K562 (cell line): ENCODE data around the gene APC. TPM values are rescaled to one million over a fixed set of nuclear protein-coding genes. Genes with fewer than 3 reads are reported as not detected.

Source experiments
- ATAC-seq: fragments of 200-7000 bp; cut with Tn5 transposase; 3 replicates; pipeline ENCODE4 v1.9.1; 2020; ENCODE audit warnings: moderate library complexity
- BruUV-seq: library from RNA; stranded (reverse); fragments of 400-500 nt; replicated peaks from 2 replicates; lab custom pipeline; 2021; lab: Mats Ljungman, UMichigan
- CTCF ChIA-PET: fragments of 300-600 bp; formaldehyde crosslinking; extraction: SDS; loops from one replicate; lab custom pipeline; 2021; ENCODE audit warnings: low intra/inter-chr PET ratio; lab: Yijun Ruan, JAX
- POLR2A ChIA-PET: fragments of 300-600, 350-650 bp; sonication (Branson Sonifier 250); formaldehyde crosslinking; extraction: SDS; loops from one replicate; lab custom pipeline; 2021; ENCODE audit warnings: antibody characterized with exemption, inconsistent platforms; lab: Yijun Ruan, JAX
- DNase-seq, 4 experiments: peaks; one replicate each; pipeline versions ENCODE4 v3.0.0 to v3.0.0-alpha.2; 2011 to 2018; ENCODE audit warnings: low spot score in 3 of 4, mixed read lengths in 3 of 4; ENCODE audit errors: extremely low read depth in 1 of 4
- FAIRE-seq: peaks from 2 replicates; lab custom pipeline; 2011; peaks lifted over from hg19 to GRCh38; lab: Jason Lieb, UNC
- H2AFZ ChIP-seq: 2 replicates; pipeline ENCODE4 v1.6.0; 2011; ENCODE audit warnings: low read depth, low read length, control low read depth, inconsistent platforms
- H3K27ac ChIP-seq: fragments of 200-600 bp; 3 replicates; pipeline ENCODE4 v1.8.0; 2011; ENCODE audit warnings: low read depth, mild to moderate bottlenecking, control low read depth, inconsistent platforms, low read length, moderate library complexity, mixed read lengths; ENCODE audit errors: extremely low read depth
- H3K27me3 ChIP-seq, 2 experiments: fragments of 300-600 bp in 1 of 2; 2 replicates in 1 of 2; 3 replicates in 1 of 2; pipeline versions ENCODE4 v1.6.0 to v1.8.0; 2011; ENCODE audit warnings: inconsistent platforms in 2 of 2, low read length in 2 of 2, mild to moderate bottlenecking in 1 of 2, mixed read lengths in 1 of 2, moderate library complexity in 1 of 2; ENCODE audit not compliant: control insufficient read depth in 2 of 2, insufficient read depth in 2 of 2
- H3K36me3 ChIP-seq: fragments of 300-600 bp; 3 replicates; pipeline ENCODE4 v1.8.0; 2011; ENCODE audit warnings: mild to moderate bottlenecking, low read length, inconsistent platforms; ENCODE audit not compliant: control insufficient read depth, insufficient read depth
- H3K4me1 ChIP-seq, 2 experiments: fragments of 200-600 bp in 1 of 2; replicated peaks in 1 of 2; 2 replicates in 1 of 2; 3 replicates in 1 of 2; pipeline versions ENCODE4 v1.5.1 to v1.8.0; 2011; ENCODE audit warnings: inconsistent platforms in 2 of 2, low read length in 2 of 2, mild to moderate bottlenecking in 1 of 2, mixed read lengths in 1 of 2, moderate library complexity in 1 of 2; ENCODE audit not compliant: control insufficient read depth in 2 of 2, insufficient read depth in 2 of 2
- H3K4me2 ChIP-seq: 2 replicates; pipeline ENCODE4 v1.6.1; 2011; ENCODE audit warnings: low read length, control low read depth, inconsistent platforms, mixed read lengths; ENCODE audit not compliant: insufficient read depth
- H3K4me3 ChIP-seq: fragments of 200-600 bp; sonication (generic), shearing (Covaris generic); 2 replicates; pipeline ENCODE4 v1.5.1; 2016; ENCODE audit warnings: control low read depth, inconsistent platforms
- H3K79me2 ChIP-seq: fragments of 200-600 bp; 3 replicates; pipeline ENCODE4 v1.8.0; 2011; ENCODE audit warnings: low read length, inconsistent platforms; ENCODE audit not compliant: control insufficient read depth, insufficient read depth
- H3K9ac ChIP-seq, 2 experiments: 2 replicates each; pipeline versions ENCODE4 v1.6.0 to v1.6.1; 2011; ENCODE audit warnings: low read depth in 2 of 2, low read length in 2 of 2, control low read depth in 1 of 2, inconsistent platforms in 1 of 2, mild to moderate bottlenecking in 1 of 2, mixed read lengths in 1 of 2; ENCODE audit not compliant: insufficient read depth in 1 of 2
- H3K9me1 ChIP-seq: one replicate; pipeline ENCODE4 v1.6.0; 2011; ENCODE audit warnings: inconsistent platforms, mild to moderate bottlenecking, low read length, moderate library complexity; ENCODE audit not compliant: control insufficient read depth, insufficient read depth
- H3K9me3 ChIP-seq: replicated peaks from 2 replicates; pipeline ENCODE4 v1.5.1; 2011; ENCODE audit warnings: low read depth, low read length, inconsistent platforms; ENCODE audit not compliant: control insufficient read depth, insufficient read depth
- H4K20me1 ChIP-seq: replicated peaks from 2 replicates; pipeline ENCODE4 v1.6.1; 2011; ENCODE audit warnings: low read length, inconsistent platforms, mixed read lengths; ENCODE audit not compliant: control insufficient read depth, insufficient read depth
- HMGN3 ChIP-seq: IDR thresholded peaks from 2 replicates; pipeline ENCODE4 v1.6.1; 2011; ENCODE audit warnings: borderline replicate concordance, low read depth, mild to moderate bottlenecking, mixed read lengths, low read length; ENCODE audit not compliant: insufficient read length; ENCODE audit errors: extremely low read depth
- MAFG ChIP-seq: fragments of 450-650 bp; conservative IDR thresholded peaks from 2 replicates; pipeline ENCODE4 v1.6.1; 2016; ENCODE audit warnings: missing genetic modification characterization, missing compliant biosample characterization
- MIER1 ChIP-seq: fragments of 450-650 bp; IDR thresholded peaks from 2 replicates; pipeline ENCODE4 v1.6.1; 2016; ENCODE audit warnings: antibody characterized with exemption, mild to moderate bottlenecking, low read depth
- MXD1 ChIP-seq: fragments of 250-450 bp; sonication (Bioruptor Pico); IDR thresholded peaks from 2 replicates; pipeline ENCODE4 v1.8.0; 2021; ENCODE audit warnings: borderline replicate concordance, mild to moderate bottlenecking, moderate library complexity; ENCODE audit not compliant: poor library complexity, severe bottlenecking
- MYC ChIP-seq, 2 experiments: fragments of 250-450 bp in 1 of 2; sonication (Bioruptor Pico) in 1 of 2; IDR thresholded peaks; 2 replicates each; pipeline versions ENCODE4 v1.5.1 to v1.6.1; 2012 to 2021; ENCODE audit warnings: low read depth in 2 of 2, borderline replicate concordance in 1 of 2, improper control_type of control experiment in 1 of 2, low read length in 1 of 2, mild to moderate bottlenecking in 1 of 2, moderate library complexity in 1 of 2
- NONO ChIP-seq, 2 experiments: fragments of 200-400 bp in 1 of 2; fragments of 450-650 bp in 1 of 2; formaldehyde crosslinking in 1 of 2; IDR thresholded peaks; 2 replicates each; pipeline ENCODE4 v1.6.1; 2017; ENCODE audit warnings: low read depth in 2 of 2, mild to moderate bottlenecking in 2 of 2, moderate library complexity in 2 of 2, low read length in 1 of 2
- PHB2 ChIP-seq: fragments of 450-650 bp; IDR thresholded peaks from 2 replicates; pipeline ENCODE4 v1.6.1; 2017; ENCODE audit warnings: low read depth
- PHF20 ChIP-seq: fragments of 450-650 bp; IDR thresholded peaks from 2 replicates; pipeline ENCODE4 v1.6.1; 2018; ENCODE audit not compliant: partially characterized antibody
- SMAD1 ChIP-seq: fragments of 150-350 bp; IDR thresholded peaks from 2 replicates; pipeline ENCODE4 v1.6.1; 2014; ENCODE audit warnings: low read length, low read depth; ENCODE audit not compliant: partially characterized antibody
- STAG1 ChIP-seq: sonication (generic); formaldehyde crosslinking; IDR thresholded peaks from 2 replicates; pipeline ENCODE4 v1.5.0; 2020; ENCODE audit warnings: missing genetic modification reagents, borderline replicate concordance
- ZNF121 ChIP-seq: sonication (generic); formaldehyde crosslinking; conservative IDR thresholded peaks from 2 replicates; pipeline ENCODE4 v1.8.0; 2022; ENCODE audit warnings: missing genetic modification reagents
- ZNF133 ChIP-seq: fragments of 250-450 bp; sonication (Bioruptor Pico); IDR thresholded peaks from 2 replicates; pipeline ENCODE4 v1.4.0; 2020; ENCODE audit warnings: mild to moderate bottlenecking
- ZNF140 ChIP-seq: fragments of 250-450 bp; sonication (Bioruptor Pico); IDR thresholded peaks from 2 replicates; pipeline ENCODE4 v1.8.0; 2021; ENCODE audit warnings: moderate library complexity, mild to moderate bottlenecking, inconsistent platforms
- ZNF23 ChIP-seq: fragments of 250-450 bp; sonication (Bioruptor Pico); IDR thresholded peaks from 2 replicates; pipeline ENCODE4 v1.4.0; 2020; ENCODE audit warnings: mild to moderate bottlenecking
- ZNF280B ChIP-seq: fragments of 250-450 bp; sonication (Bioruptor Pico); IDR thresholded peaks from 2 replicates; pipeline ENCODE4 v1.5.1; 2021; ENCODE audit warnings: mild to moderate bottlenecking
- ZNF436 ChIP-seq: fragments of 250-450, 450-650 bp; sonication (Bioruptor Pico); formaldehyde crosslinking; IDR thresholded peaks from 2 replicates; pipeline ENCODE4 v1.7.0; 2020; ENCODE audit warnings: mild to moderate bottlenecking
- ZNF444 ChIP-seq: fragments of 250-450 bp; sonication (Bioruptor Pico); IDR thresholded peaks from 2 replicates; pipeline ENCODE4 v1.4.0; 2020; ENCODE audit warnings: mild to moderate bottlenecking, moderate library complexity
- ZNF512 ChIP-seq: IDR thresholded peaks from 2 replicates; pipeline ENCODE4 v1.6.1; 2016; ENCODE audit warnings: missing genetic modification characterization, missing compliant biosample characterization
- WGBS: fragments of 100-300 bp; shearing (Covaris generic); methylation state at CpG from one replicate; pipeline ENCODE4 v1.1.6; 2016; ENCODE audit warnings: low coverage, mixed read lengths; ENCODE audit not compliant: insufficient coverage; ENCODE audit errors: missing lambda C conversion rate; 5-methylcytosine and 5-hydroxymethylcytosine counted together
- in situ Hi-C: fragments of 300-500 bp; cut with MboI; formaldehyde crosslinking; loops from 4 replicates; pipeline ENCODE4 v1.15.0; 2018; ENCODE audit warnings: inconsistent platforms, mixed read lengths
- intact Hi-C: fragments of 100-400 bp; cut with micrococcal nuclease; formaldehyde crosslinking; loops from 2 replicates; pipeline ENCODE4 v1.14.2; 2022
- polyA plus RNA-seq, 8 experiments: library from polyadenylated mRNA; depleted of rRNA in 4 of 8; stranded (reverse) in 5 of 8; unstranded in 3 of 8; fragments of >200 nt; fragmentation: Nextera tagmentation in 2 of 8; fragmentation: Illumina TruSeq in 1 of 8; extraction: Ambion mirVana in 2 of 8; extraction: Trizol in 1 of 8; gene quantifications; 2 replicates each; pipeline versions ENCODE4 v1.2.1 to v1.2.3, GENCODE V29; 2011 to 2014; ENCODE audit warnings: inconsistent platforms in 1 of 8, missing spikeins in 1 of 8
- total RNA-seq, 7 experiments: library from RNA; depleted of rRNA in 6 of 7; stranded (reverse); fragments of >200 nt in 6 of 7; fragmentation: Illumina TruSeq in 2 of 7; extraction: Trizol in 2 of 7; gene quantifications; 2 replicates each; pipeline versions ENCODE4 v1.2.1 to v1.2.3, GENCODE V29; 2011 to 2021; ENCODE audit warnings: low replicate concordance in 1 of 7

Gene APC
- total and polyA plus RNA-seq, 9 of the 15 experiments (the other 6 are each of a cell fraction or from before 2014, with no cell fraction given): 5.7 to 29.5 (median 15.4) TPM

- Histone ChIP-seq H3K4me3 (no peak overlapping the region), H3K9ac (peak overlapping the region in 1 of 2 experiments; percentile 18; a peak in 1 of 4 replicates), H2AFZ (peak overlapping the region; percentile 78), H3K4me2 (peak overlapping the region; percentile 19; the same call in 1 of the 2 replicates), H3K9me1 (no peaks in the 10 kb centered on the region), H3K79me2 (no peaks in the 10 kb centered on the region), H3K27me3 (no peaks in the 10 kb centered on the region), H4K20me1 (no peaks in the 10 kb centered on the region), H3K36me3 (no peaks in the 10 kb centered on the region), H3K9me3 (no peaks in the 10 kb centered on the region), H3K4me1 (peaks cover 0 to 4% of the 10 kb centered on the region in 2 experiments; a peak in 1 of 5 replicates), H3K27ac (peak overlapping the region; percentile 4; the same call in 1 of the 3 replicates)
- peak; percentile 96 for FAIRE-seq
- POLR2A ChIA-PET: interaction anchor here (0.6 to 1.5 kb wide), 5 partner anchors 11 to 90 kb away, joined by 3 to 12 read pairs (median 4); partner anchors contain the start of genes REEP5 and SRP19
- CTCF ChIA-PET: interaction anchor here (0.7 kb wide), 1 partner anchor 9 kb away, joined by 3 read pairs; no protein-coding TSS in a partner anchor
- no TSS peak for BruUV-seq
- peak; percentile 33 to 80 (median 54) for DNase-seq
- in situ Hi-C loops (no loop called here), intact Hi-C loops (loop anchor here (1.0 to 5.0 kb wide), 3 partner anchors 91 to 296 kb away; no protein-coding TSS in a partner anchor)
- 35% methylated on average over 7 of the region's 8 CpGs for WGBS
- ATAC-seq: peak; percentile 99
- TF ChIP-seq ZNF512 (tag) (no peak), MYC (IDR thresholded peaks at IDR 0.05; ENCODE audit: low read depth, low read length) (0 out of 2 replicates have a peak, but pooled peaks have one; percentile 15), MYC (CRISPR knock-in tag; IDR thresholded peaks at IDR 0.05; ENCODE audit: borderline replicate concordance, low read depth) (no peak), SMAD1 (no peak), MXD1 (CRISPR knock-in tag) (no peak), PHB2 (no peak), MAFG (tag) (no peak), ZNF280B (CRISPR knock-in tag) (no peak), ZNF140 (CRISPR knock-in tag) (no peak), HMGN3 (no peak), MIER1 (peak; percentile 23; the same call in 1 of the 2 replicates), ZNF121 (CRISPR knock-in tag) (peak; percentile 78), ZNF133 (CRISPR knock-in tag) (no peak), ZNF436 (no peak), PHF20 (no peak), ZNF23 (CRISPR knock-in tag) (no peak), NONO (IDR thresholded peaks at IDR 0.05; ENCODE audit: low read depth in 2 of 2, low read length in 1 of 2) (no peak), ZNF444 (CRISPR knock-in tag) (no peak), STAG1 (CRISPR knock-in tag) (no peak)
Measured at GRCh38 chr5:112848116-112848811, 110.6 kb downstream of the APC start.
